ENCODE results near the gene SGSM1. TPM values are rescaled to one million over a fixed set of nuclear protein-coding genes. Genes with fewer than 3 reads are reported as not detected.

Gene SGSM1
- total and polyA plus RNA-seq, 2 donors (not counting 1 experiment from before 2014, with no cell fraction given), result not detected

- TF ChIP-seq EZH2 (IDR thresholded peaks at IDR 0.05; ENCODE audit: low read length, missing control alignments) (no peak), CTCF (conservative IDR thresholded peaks at IDR 0.05 in 1 of 2, IDR thresholded peaks at IDR 0.05 in 1 of 2; ENCODE audit: low read depth in 1 of 2, low read length in 2 of 2) (no peak)
- Histone ChIP-seq H3K9ac (ENCODE audit: insufficient read depth, low read length) (no peak overlapping the region), H3K4me3 (replicated peaks in 1 of 4; ENCODE audit: control extremely low read depth in 1 of 4, insufficient read depth in 1 of 4, low read depth in 3 of 4, low read length in 4 of 4) (no peak overlapping the region), H4K20me1 (ENCODE audit: control insufficient read depth, extremely low read depth, insufficient read depth, low read length) (no peaks in the 10 kb centered on the region), H3K36me3 (ENCODE audit: control insufficient read depth, insufficient read depth, low read length) (no peaks in the 10 kb centered on the region), H3K4me2 (ENCODE audit: extremely low read depth, insufficient read depth, low read length) (no peak overlapping the region), H3K79me2 (ENCODE audit: control insufficient read depth, insufficient read depth, low read length) (no peaks in the 10 kb centered on the region), H3K27me3 (ENCODE audit: control insufficient read depth, insufficient read depth, low read length) (no peaks in the 10 kb centered on the region), H2AFZ (ENCODE audit: low read length) (no peak overlapping the region), H3K27ac (ENCODE audit: insufficient read depth, low read length) (no peak overlapping the region), H3K4me1 (ENCODE audit: control insufficient read depth, extremely low read depth, insufficient read depth, low read length) (no peaks in the 10 kb centered on the region), H3K9me3 (ENCODE audit: control insufficient read depth, insufficient read depth, low read depth, low read length) (no peaks in the 10 kb centered on the region)
- no peak for DNase-seq (ENCODE audit: low read depth in 2 of 2)
Measured at GRCh38 chr22:24947881-24948280, 141.9 kb downstream of the SGSM1 start.

- peaks cover 2% of the 10 kb centered on the region for H3K4me1 ChIP-seq (ENCODE audit: control insufficient read depth, extremely low read depth, insufficient read depth, low read length)
- H4K20me1 ChIP-seq (ENCODE audit: control insufficient read depth, extremely low read depth, insufficient read depth, low read length), result no peaks in the 10 kb centered on the region
- H3K27ac ChIP-seq (ENCODE audit: insufficient read depth, low read length), result no peak overlapping the region
- no peak overlapping the region for H3K9ac ChIP-seq (ENCODE audit: insufficient read depth, low read length)
- H3K4me2 ChIP-seq (ENCODE audit: extremely low read depth, insufficient read depth, low read length), result no peak overlapping the region
- no peak for DNase-seq (ENCODE audit: low read depth in 2 of 2)
- H3K27me3 ChIP-seq (ENCODE audit: control insufficient read depth, insufficient read depth, low read length), result peaks cover 3% of the 10 kb centered on the region
- no peaks in the 10 kb centered on the region for H3K9me3 ChIP-seq (ENCODE audit: control insufficient read depth, insufficient read depth, low read depth, low read length)
- H3K36me3 ChIP-seq (ENCODE audit: control insufficient read depth, insufficient read depth, low read length), result no peaks in the 10 kb centered on the region
- no peaks in the 10 kb centered on the region for H3K79me2 ChIP-seq (ENCODE audit: control insufficient read depth, insufficient read depth, low read length)
- no peak for TF ChIP-seq CTCF (conservative IDR thresholded peaks at IDR 0.05 in 1 of 2, IDR thresholded peaks at IDR 0.05 in 1 of 2; ENCODE audit: low read depth in 1 of 2, low read length in 2 of 2)
- no peak for TF ChIP-seq EZH2 (IDR thresholded peaks at IDR 0.05; ENCODE audit: low read length, missing control alignments)
- no peak overlapping the region for H3K4me3 ChIP-seq (replicated peaks in 1 of 4; ENCODE audit: control extremely low read depth in 1 of 4, insufficient read depth in 1 of 4, low read depth in 3 of 4, low read length in 4 of 4)
- no peak overlapping the region for H2AFZ ChIP-seq (ENCODE audit: low read length)
Measured at GRCh38 chr22:24948356-24949202, 142.6 kb downstream of the SGSM1 start.

- no peaks in the 10 kb centered on the region for H3K36me3 ChIP-seq (ENCODE audit: control insufficient read depth, insufficient read depth, low read length)
- H4K20me1 ChIP-seq (ENCODE audit: control insufficient read depth, extremely low read depth, insufficient read depth, low read length), result no peaks in the 10 kb centered on the region
- H3K27ac ChIP-seq (ENCODE audit: insufficient read depth, low read length), result no peak overlapping the region
- no peak overlapping the region for H3K4me3 ChIP-seq (replicated peaks in 1 of 4; ENCODE audit: control extremely low read depth in 1 of 4, insufficient read depth in 1 of 4, low read depth in 3 of 4, low read length in 4 of 4)
- no peaks in the 10 kb centered on the region for H3K9me3 ChIP-seq (ENCODE audit: control insufficient read depth, insufficient read depth, low read depth, low read length)
- no peak overlapping the region for H2AFZ ChIP-seq (ENCODE audit: low read length)
- H3K27me3 ChIP-seq (ENCODE audit: control insufficient read depth, insufficient read depth, low read length), result peaks cover 3% of the 10 kb centered on the region
- no peak overlapping the region for H3K9ac ChIP-seq (ENCODE audit: insufficient read depth, low read length)
- TF ChIP-seq CTCF (conservative IDR thresholded peaks at IDR 0.05 in 1 of 2, IDR thresholded peaks at IDR 0.05 in 1 of 2; ENCODE audit: low read depth in 1 of 2, low read length in 2 of 2), result no peak
- TF ChIP-seq EZH2 (IDR thresholded peaks at IDR 0.05; ENCODE audit: low read length, missing control alignments), result no peak
- H3K4me1 ChIP-seq (ENCODE audit: control insufficient read depth, extremely low read depth, insufficient read depth, low read length), result peaks cover 2% of the 10 kb centered on the region
- H3K79me2 ChIP-seq (ENCODE audit: control insufficient read depth, insufficient read depth, low read length), result no peaks in the 10 kb centered on the region
- H3K4me2 ChIP-seq (ENCODE audit: extremely low read depth, insufficient read depth, low read length), result no peak overlapping the region
- DNase-seq (ENCODE audit: low read depth in 2 of 2), result peak in 1 of 2 donors; percentile 75
Measured at GRCh38 chr22:24950272-24950902, 144.4 kb downstream of the SGSM1 start.

Data from fibroblast of lung (primary cell).